ENCODE results near the gene TBX4. TPM values are rescaled to one million over a fixed set of nuclear protein-coding genes. Genes with fewer than 3 reads are reported as not detected.

The TBX4 gene
- total and polyA plus RNA-seq, 9 of the 15 experiments (the other 6 are each of a cell fraction or from before 2014, with no cell fraction given) = not detected

DNA sequence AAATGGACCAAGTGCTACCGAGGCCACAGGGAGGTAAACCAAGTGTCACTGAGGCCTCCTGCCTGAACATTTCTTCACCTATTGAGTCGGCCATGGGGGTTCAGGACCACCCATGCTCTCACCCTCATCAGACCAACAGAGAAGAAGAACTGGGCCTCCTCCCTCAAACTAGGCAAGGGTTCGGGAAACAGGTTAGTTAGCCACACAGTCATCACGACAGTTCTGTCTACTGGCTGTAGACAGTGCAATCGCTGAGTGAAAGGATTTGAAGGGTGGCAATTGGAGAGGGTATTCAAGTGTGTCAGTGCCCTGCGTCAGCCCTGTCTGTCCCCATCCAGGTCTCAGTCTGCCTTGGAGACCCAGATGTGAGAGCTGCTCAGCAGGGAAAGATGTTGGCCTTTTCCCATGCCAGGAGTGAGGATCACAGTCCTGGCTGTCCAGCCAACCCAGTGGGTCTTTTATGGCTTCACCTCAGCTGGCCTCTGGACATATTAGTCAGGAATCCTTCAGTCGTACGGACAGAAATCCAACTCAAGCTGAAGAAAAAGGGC lies 32.7 kb upstream of the TBX4 start:
- ChIA-PET POLR2A (interaction anchor here (0.5 kb wide), 1 partner anchor 707 kb away, joined by 3 read pairs; no protein-coding TSS in a partner anchor), CTCF (ENCODE audit: low intra/inter-chr PET ratio) (no interaction called here)
- Histone ChIP-seq H4K20me1 (replicated peaks; ENCODE audit: control insufficient read depth, insufficient read depth, low read length) (no peaks in the 10 kb centered on the region), H3K9me1 (ENCODE audit: control insufficient read depth, insufficient read depth, low read length) (no peaks in the 10 kb centered on the region), H3K27ac (ENCODE audit: extremely low read depth, low read depth, low read length) (no peak overlapping the region), H3K36me3 (ENCODE audit: control insufficient read depth, insufficient read depth, low read length) (no peaks in the 10 kb centered on the region), H3K4me1 (replicated peaks in 1 of 2; ENCODE audit: control insufficient read depth in 2 of 2, insufficient read depth in 2 of 2, low read length in 2 of 2) (peaks cover 0 to 10% of the 10 kb centered on the region in 2 experiments; a peak in 4 of 5 replicates), H3K9me3 (replicated peaks; ENCODE audit: control insufficient read depth, insufficient read depth, low read depth, low read length) (no peaks in the 10 kb centered on the region), H2AFZ (ENCODE audit: low read depth, low read length) (no peak overlapping the region), H3K4me2 (ENCODE audit: insufficient read depth, low read length) (no peak overlapping the region), H3K9ac (ENCODE audit: insufficient read depth in 1 of 2, low read depth in 2 of 2, low read length in 2 of 2) (no peak overlapping the region), H3K79me2 (ENCODE audit: control insufficient read depth, insufficient read depth, low read length) (no peaks in the 10 kb centered on the region), H3K4me3 (no peak overlapping the region), H3K27me3 (ENCODE audit: control insufficient read depth in 2 of 2, insufficient read depth in 2 of 2, low read length in 2 of 2) (peaks cover 7 to 26% of the 10 kb centered on the region in 2 experiments; a peak in 4 of 5 replicates)
- intact Hi-C loops (cut with micrococcal nuclease) (loop anchor here (5.0 to 10.0 kb wide), 2 partner anchors 415 to 688 kb away; no protein-coding TSS in a partner anchor), in situ Hi-C loops (cut with MboI) (loop anchor here (5.0 to 10.0 kb wide), 2 partner anchors 133 to 425 kb away; no protein-coding TSS in a partner anchor)
- WGBS (ENCODE audit: insufficient coverage, low coverage, missing lambda C conversion rate) = 0% methylated on average over 8 of the region's 8 CpGs
- no peak for ATAC-seq
- TF ChIP-seq ZNF175 (CRISPR knock-in tag; IDR thresholded peaks at IDR 0.05; ENCODE audit: low read depth) = no peak
- TF ChIP-seq, protein P1, sequence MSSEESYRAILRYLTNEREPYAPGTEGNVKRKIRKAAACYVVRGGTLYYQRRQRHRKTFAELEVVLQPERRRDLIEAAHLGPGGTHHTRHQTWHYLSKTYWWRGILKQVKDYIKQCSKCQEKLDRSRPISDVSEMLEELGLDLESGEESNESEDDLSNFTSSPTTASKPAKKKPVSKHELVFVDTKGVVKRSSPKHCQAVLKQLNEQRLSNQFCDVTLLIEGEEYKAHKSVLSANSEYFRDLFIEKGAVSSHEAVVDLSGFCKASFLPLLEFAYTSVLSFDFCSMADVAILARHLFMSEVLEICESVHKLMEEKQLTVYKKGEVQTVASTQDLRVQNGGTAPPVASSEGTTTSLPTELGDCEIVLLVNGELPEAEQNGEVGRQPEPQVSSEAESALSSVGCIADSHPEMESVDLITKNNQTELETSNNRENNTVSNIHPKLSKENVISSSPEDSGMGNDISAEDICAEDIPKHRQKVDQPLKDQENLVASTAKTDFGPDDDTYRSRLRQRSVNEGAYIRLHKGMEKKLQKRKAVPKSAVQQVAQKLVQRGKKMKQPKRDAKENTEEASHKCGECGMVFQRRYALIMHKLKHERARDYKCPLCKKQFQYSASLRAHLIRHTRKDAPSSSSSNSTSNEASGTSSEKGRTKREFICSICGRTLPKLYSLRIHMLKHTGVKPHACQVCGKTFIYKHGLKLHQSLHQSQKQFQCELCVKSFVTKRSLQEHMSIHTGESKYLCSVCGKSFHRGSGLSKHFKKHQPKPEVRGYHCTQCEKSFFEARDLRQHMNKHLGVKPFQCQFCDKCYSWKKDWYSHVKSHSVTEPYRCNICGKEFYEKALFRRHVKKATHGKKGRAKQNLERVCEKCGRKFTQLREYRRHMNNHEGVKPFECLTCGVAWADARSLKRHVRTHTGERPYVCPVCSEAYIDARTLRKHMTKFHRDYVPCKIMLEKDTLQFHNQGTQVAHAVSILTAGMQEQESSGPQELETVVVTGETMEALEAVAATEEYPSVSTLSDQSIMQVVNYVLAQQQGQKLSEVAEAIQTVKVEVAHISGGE (CRISPR knock-in tag; IDR thresholded peaks at IDR 0.05) = peak in 1 of 3 experiments; percentile 57; a peak in 1 of 6 replicates
- BruUV-seq (replicated peaks) = no TSS peak
- DNase-seq (ENCODE audit: extremely low read depth in 1 of 4, low spot score in 3 of 4) = peak in 1 of 4 experiments; percentile 3
- no peak for FAIRE-seq

All from K562 (cell line).